SU-DHL-6 (cell line): ENCODE data around the gene MTMR12.
"Not testable (repeated sequence)": the region's sequence is repeated elsewhere in the genome, so short reads cannot be mapped to it uniquely, and the experiment has no call there.

ENCODE experiments used
- H2AFZ ChIP-seq: fragments of 200-600 bp; sonication (generic); 2 replicates; pipeline ENCODE4 v1.6.1; 2014; ENCODE audit warnings: low read depth, mild to moderate bottlenecking, moderate library complexity, mixed read lengths, antibody characterized with exemption, low read length; ENCODE audit not compliant: severe bottlenecking
- H3F3A ChIP-seq: fragments of 200-600 bp; shearing (Covaris generic); 2 replicates; pipeline ENCODE4 v1.6.0; 2016; ENCODE audit warnings: antibody characterized with exemption, mild to moderate bottlenecking; ENCODE audit not compliant: insufficient read depth
- H3K27ac ChIP-seq: fragments of 200-600 bp; sonication (generic); 2 replicates; pipeline ENCODE4 v1.5.1; 2016; ENCODE audit warnings: low read depth, mild to moderate bottlenecking, low read length, moderate library complexity, mixed read lengths
- H3K27me3 ChIP-seq: fragments of 200-600 bp; sonication (generic), shearing (Covaris generic); 2 replicates; pipeline ENCODE4 v1.6.0; 2014; ENCODE audit warnings: mild to moderate bottlenecking, low read length
- H3K36me3 ChIP-seq: fragments of 200-600 bp; sonication (generic); 2 replicates; pipeline ENCODE4 v1.6.1; 2014; ENCODE audit warnings: mild to moderate bottlenecking, low read length, mixed read lengths
- H3K4me2 ChIP-seq: fragments of 300-600, 200-600 bp; shearing (Covaris generic), sonication (generic); 2 replicates; pipeline ENCODE4 v1.6.0; 2014; ENCODE audit warnings: low read length, low read depth, mild to moderate bottlenecking; ENCODE audit not compliant: poor library complexity, severe bottlenecking
- H3K4me3 ChIP-seq: fragments of 200-600 bp; sonication (generic); 2 replicates; pipeline ENCODE4 v1.5.1; 2014; ENCODE audit warnings: antibody characterized with exemption, low read length, mild to moderate bottlenecking, mixed read lengths; ENCODE audit not compliant: insufficient read depth, poor library complexity, severe bottlenecking
- H3K79me2 ChIP-seq: fragments of 200-600 bp; sonication (generic); 2 replicates; pipeline ENCODE4 v1.6.1; 2014; ENCODE audit warnings: mild to moderate bottlenecking, low read length, moderate library complexity; ENCODE audit not compliant: insufficient read depth
- H3K9ac ChIP-seq: fragments of 200-600 bp; sonication (generic); 2 replicates; pipeline ENCODE4 v1.7.0; 2014; ENCODE audit warnings: mild to moderate bottlenecking, low read length
- H3K9me2 ChIP-seq: fragments of 200-600 bp; sonication (generic); replicated peaks from 2 replicates; pipeline ENCODE4 v1.6.1; 2014; ENCODE audit warnings: low read length; ENCODE audit not compliant: insufficient read depth
- H3K9me3 ChIP-seq: fragments of 200-600 bp; sonication (generic); 2 replicates; pipeline ENCODE4 v1.6.1; 2014; ENCODE audit warnings: low read length, mixed read lengths; ENCODE audit not compliant: insufficient read depth
- H4K20me1 ChIP-seq: fragments of 200-600 bp; sonication (generic); 2 replicates; pipeline ENCODE4 v1.6.1; 2014; ENCODE audit warnings: low read depth, mild to moderate bottlenecking, antibody characterized with exemption, low read length, moderate library complexity, mixed read lengths
- CTCF ChIP-seq: fragments of 200-600 bp; sonication (generic); IDR thresholded peaks from one replicate; pipeline ENCODE4 v1.5.1; 2017; ENCODE audit warnings: antibody characterized with exemption, mild to moderate bottlenecking, low read length, moderate library complexity; ENCODE audit not compliant: insufficient read depth, poor library complexity, severe bottlenecking
- EZH2phosphoT487 ChIP-seq: fragments of 200-600 bp; sonication (generic), shearing (Covaris generic); conservative IDR thresholded peaks from 2 replicates; pipeline ENCODE4 v1.6.1; 2018; ENCODE audit warnings: mild to moderate bottlenecking, antibody characterized with exemption, low read length, moderate library complexity, mixed read lengths

MTMR12 gene

GRCh38 chr5:32282633-32283032, 30.1 kb downstream of the MTMR12 start:
- Histone ChIP-seq H2AFZ (no peak overlapping the region), H3F3A (no peaks in the 10 kb centered on the region; the same call in 1 of the 2 replicates), H3K27ac (no peak overlapping the region), H4K20me1 (no peaks in the 10 kb centered on the region), H3K9me2 (no peaks in the 10 kb centered on the region), H3K27me3 (no peaks in the 10 kb centered on the region), H3K4me3 (no peak overlapping the region), H3K9ac (no peak overlapping the region), H3K4me2 (no peak overlapping the region), H3K36me3 (no peaks in the 10 kb centered on the region), H3K79me2 (peaks cover 58% of the 10 kb centered on the region), H3K9me3 (no peaks in the 10 kb centered on the region)
- no peak for TF ChIP-seq CTCF
- no peak for TF ChIP-seq EZH2phosphoT487

- H3K36me3 ChIP-seq, H3K27me3 ChIP-seq, H3K9ac ChIP-seq, H3K4me3 ChIP-seq, H4K20me1 ChIP-seq, H3K9me2 ChIP-seq, H3K27ac ChIP-seq, H2AFZ ChIP-seq, H3K4me2 ChIP-seq, H3K9me3 ChIP-seq, H3F3A ChIP-seq: not testable (repeated sequence)
- peaks cover 51% of the 10 kb centered on the region for H3K79me2 ChIP-seq
These were observed 31.2 kb downstream of the MTMR12 start for GRCh38 chr5:32281378-32282133.

- Histone ChIP-seq H3K79me2 (peaks cover 47% of the 10 kb centered on the region), H3K4me2 (peak overlapping the region; percentile 25)
These were observed 32.1 kb downstream of the MTMR12 start for GRCh38 chr5:32280656-32281081.

More at GRCh38 chr5:32280656-32281081, 32.1 kb downstream of the MTMR12 start:
- H3K27me3 ChIP-seq: no peaks in the 10 kb centered on the region
- no peaks in the 10 kb centered on the region; the same call in 1 of the 2 replicates for H3F3A ChIP-seq
- H3K36me3 ChIP-seq: no peaks in the 10 kb centered on the region
- H3K27ac ChIP-seq: no peak overlapping the region
- no peaks in the 10 kb centered on the region for H4K20me1 ChIP-seq
- no peak overlapping the region for H3K4me3 ChIP-seq
- TF ChIP-seq EZH2phosphoT487 (no peak), CTCF (no peak)
- no peak overlapping the region for H2AFZ ChIP-seq
- no peak overlapping the region for H3K9ac ChIP-seq
- no peaks in the 10 kb centered on the region for H3K9me3 ChIP-seq
- H3K9me2 ChIP-seq: no peaks in the 10 kb centered on the region
